ENCODE data around the gene DRC3. TPM values are rescaled to one million over a fixed set of nuclear protein-coding genes. Genes with fewer than 3 reads are reported as not detected.

DRC3 gene
- polyA plus RNA-seq, 1 donor (not counting 4 experiments of a cell fraction or from before 2014, with no cell fraction given): 0.69 TPM

DNA sequence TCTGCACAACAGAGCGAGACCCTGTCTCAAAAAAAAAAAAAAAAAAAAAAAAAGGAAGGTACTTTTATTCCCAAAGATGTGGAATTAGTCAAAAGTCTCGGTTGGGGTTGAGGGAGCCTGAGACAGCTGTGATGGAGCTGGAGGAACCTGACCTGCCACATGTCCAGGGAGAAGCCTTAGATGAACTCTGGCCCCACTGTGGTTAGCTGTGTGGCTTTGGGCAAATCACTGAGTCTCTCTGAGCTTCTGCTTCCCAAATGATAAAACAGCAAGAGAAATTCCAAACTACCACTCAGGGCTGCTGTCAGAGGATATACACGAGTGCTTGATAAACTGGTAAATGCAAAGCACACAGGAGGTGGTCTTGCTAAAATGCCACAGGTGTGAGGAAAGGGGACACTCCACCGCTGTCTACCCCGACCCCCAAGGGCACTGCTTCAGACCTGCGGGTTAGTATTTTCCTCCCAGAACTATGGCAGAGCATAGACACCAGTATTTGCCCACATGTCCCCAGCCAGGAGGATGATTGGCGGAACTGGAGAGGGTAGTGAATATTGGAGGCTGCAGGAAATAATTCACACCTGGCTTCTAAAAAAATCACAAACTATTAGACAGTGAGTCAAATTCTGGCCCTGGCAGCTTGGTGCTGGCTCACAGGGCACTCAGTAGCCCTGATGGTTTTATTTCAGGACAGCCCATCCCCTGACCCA lies 14.7 kb downstream of the DRC3 start:
- FAIRE-seq (no peak), DNase-seq (ENCODE audit: low read depth, low spot score) (no peak)
- Histone ChIP-seq H3K36me3 (ENCODE audit: control insufficient read depth in 2 of 2, extremely low read depth in 1 of 2, insufficient read depth in 2 of 2, low read length in 2 of 2) (no peaks in the 10 kb centered on the region), H3K27me3 (ENCODE audit: control insufficient read depth, extremely low read depth, insufficient read depth, low read length) (no peaks in the 10 kb centered on the region), H2AFZ (ENCODE audit: control insufficient read depth, low read length) (no peak overlapping the region), H3K4me1 (ENCODE audit: control insufficient read depth, extremely low read depth, insufficient read depth, low read length) (peaks cover 19% of the 10 kb centered on the region), H3K9me1 (ENCODE audit: control insufficient read depth, extremely low read depth, insufficient read depth, low read length) (no peaks in the 10 kb centered on the region), H3K9me3 (ENCODE audit: control insufficient read depth, low read depth, low read length) (no peaks in the 10 kb centered on the region), H3K27ac (ENCODE audit: control insufficient read depth, insufficient read depth, low read length) (no peak overlapping the region), H3K4me3 (ENCODE audit: control insufficient read depth in 2 of 3, extremely low read depth in 1 of 3, insufficient read depth in 2 of 3, low read depth in 1 of 3, low read length in 3 of 3) (no peak overlapping the region), H4K20me1 (ENCODE audit: control insufficient read depth, extremely low read depth, insufficient read depth, low read length) (no peaks in the 10 kb centered on the region), H3K9ac (ENCODE audit: control insufficient read depth, extremely low read depth, insufficient read depth, low read length) (no peak overlapping the region), H3K79me2 (ENCODE audit: control insufficient read depth, insufficient read depth, low read length) (no peaks in the 10 kb centered on the region), H3K4me2 (ENCODE audit: control insufficient read depth, extremely low read depth, insufficient read depth, low read depth, low read length) (no peak overlapping the region)
- no peak for TF ChIP-seq EZH2 (IDR thresholded peaks at IDR 0.05; ENCODE audit: low read length)
- TF ChIP-seq, protein P1, sequence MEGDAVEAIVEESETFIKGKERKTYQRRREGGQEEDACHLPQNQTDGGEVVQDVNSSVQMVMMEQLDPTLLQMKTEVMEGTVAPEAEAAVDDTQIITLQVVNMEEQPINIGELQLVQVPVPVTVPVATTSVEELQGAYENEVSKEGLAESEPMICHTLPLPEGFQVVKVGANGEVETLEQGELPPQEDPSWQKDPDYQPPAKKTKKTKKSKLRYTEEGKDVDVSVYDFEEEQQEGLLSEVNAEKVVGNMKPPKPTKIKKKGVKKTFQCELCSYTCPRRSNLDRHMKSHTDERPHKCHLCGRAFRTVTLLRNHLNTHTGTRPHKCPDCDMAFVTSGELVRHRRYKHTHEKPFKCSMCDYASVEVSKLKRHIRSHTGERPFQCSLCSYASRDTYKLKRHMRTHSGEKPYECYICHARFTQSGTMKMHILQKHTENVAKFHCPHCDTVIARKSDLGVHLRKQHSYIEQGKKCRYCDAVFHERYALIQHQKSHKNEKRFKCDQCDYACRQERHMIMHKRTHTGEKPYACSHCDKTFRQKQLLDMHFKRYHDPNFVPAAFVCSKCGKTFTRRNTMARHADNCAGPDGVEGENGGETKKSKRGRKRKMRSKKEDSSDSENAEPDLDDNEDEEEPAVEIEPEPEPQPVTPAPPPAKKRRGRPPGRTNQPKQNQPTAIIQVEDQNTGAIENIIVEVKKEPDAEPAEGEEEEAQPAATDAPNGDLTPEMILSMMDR (optimal IDR thresholded peaks at IDR 0.05 in 1 of 3, IDR thresholded peaks at IDR 0.05 in 1 of 3, conservative IDR thresholded peaks at IDR 0.05 in 1 of 3; ENCODE audit: extremely low read depth in 1 of 3, insufficient read depth in 2 of 3, low read length in 3 of 3): no peak
- dilution Hi-C loops (cut with MboI; ENCODE audit: extremely low pct_ligation_motif_present, low sequenced_read_pairs): no loop called here

DNA sequence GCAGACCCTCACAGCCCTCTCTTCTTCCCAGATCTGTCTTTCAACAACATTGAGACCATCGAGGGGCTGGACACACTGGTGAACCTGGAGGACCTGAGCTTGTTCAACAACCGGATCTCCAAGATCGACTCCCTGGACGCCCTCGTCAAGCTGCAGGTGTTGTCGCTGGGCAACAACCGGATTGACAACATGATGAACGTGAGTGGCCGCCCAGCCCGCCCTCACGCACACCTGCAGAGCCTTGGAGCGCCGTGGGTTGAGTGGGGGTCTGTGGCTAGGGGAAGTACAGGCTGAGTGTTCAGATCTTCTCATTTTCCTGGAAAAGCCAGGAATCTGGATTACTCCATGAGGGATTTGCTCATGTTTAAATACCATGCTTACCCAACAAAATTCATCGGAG lies 15.2 kb downstream of the DRC3 start:
- DNase-seq (ENCODE audit: low read depth, low spot score) (no peak), FAIRE-seq (no peak)
- Histone ChIP-seq H4K20me1 (ENCODE audit: control insufficient read depth, extremely low read depth, insufficient read depth, low read length) (no peaks in the 10 kb centered on the region), H3K79me2 (ENCODE audit: control insufficient read depth, insufficient read depth, low read length) (no peaks in the 10 kb centered on the region), H3K4me1 (ENCODE audit: control insufficient read depth, extremely low read depth, insufficient read depth, low read length) (peaks cover 19% of the 10 kb centered on the region), H3K9me1 (ENCODE audit: control insufficient read depth, extremely low read depth, insufficient read depth, low read length) (no peaks in the 10 kb centered on the region), H3K27me3 (ENCODE audit: control insufficient read depth, extremely low read depth, insufficient read depth, low read length) (no peaks in the 10 kb centered on the region), H2AFZ (ENCODE audit: control insufficient read depth, low read length) (no peak overlapping the region), H3K27ac (ENCODE audit: control insufficient read depth, insufficient read depth, low read length) (no peak overlapping the region), H3K4me3 (ENCODE audit: control insufficient read depth in 2 of 3, extremely low read depth in 1 of 3, insufficient read depth in 2 of 3, low read depth in 1 of 3, low read length in 3 of 3) (no peak overlapping the region), H3K9me3 (ENCODE audit: control insufficient read depth, low read depth, low read length) (no peaks in the 10 kb centered on the region), H3K9ac (ENCODE audit: control insufficient read depth, extremely low read depth, insufficient read depth, low read length) (no peak overlapping the region), H3K36me3 (ENCODE audit: control insufficient read depth in 2 of 2, extremely low read depth in 1 of 2, insufficient read depth in 2 of 2, low read length in 2 of 2) (no peaks in the 10 kb centered on the region), H3K4me2 (ENCODE audit: control insufficient read depth, extremely low read depth, insufficient read depth, low read depth, low read length) (no peak overlapping the region)
- dilution Hi-C loops (cut with MboI; ENCODE audit: extremely low pct_ligation_motif_present, low sequenced_read_pairs): no loop called here
- TF ChIP-seq, protein P1 (optimal IDR thresholded peaks at IDR 0.05 in 1 of 3, IDR thresholded peaks at IDR 0.05 in 1 of 3, conservative IDR thresholded peaks at IDR 0.05 in 1 of 3; ENCODE audit: extremely low read depth in 1 of 3, insufficient read depth in 2 of 3, low read length in 3 of 3): no peak
- no peak for TF ChIP-seq EZH2 (IDR thresholded peaks at IDR 0.05; ENCODE audit: low read length)
